Medulla oblongata (tissue), 1 donor: ENCODE measurements around the gene SERPINA6.
"Not testable (repeated sequence)": the region's sequence is repeated elsewhere in the genome, so short reads cannot be mapped to it uniquely, and the experiment has no call there.

ENCODE experiments used
- DNase-seq: peaks from one replicate; pipeline ENCODE4 v3.0.0-alpha.2; 2015; ENCODE audit errors: extremely low spot score

The SERPINA6 gene

GRCh38 chr14:94328196-94328595, 5.1 kb upstream of the SERPINA6 start:
- no peak for DNase-seq

- DNase-seq, result no peak
These were observed 1.5 kb downstream of the SERPINA6 start for GRCh38 chr14:94321421-94322271.

GRCh38 chr14:94320243-94320642, 2.9 kb downstream of the SERPINA6 start:
- DNase-seq, result no peak

- DNase-seq, result no peak
These were observed 5.9 kb downstream of the SERPINA6 start for GRCh38 chr14:94317259-94317658.

GRCh38 chr14:94316692-94317091, 6.4 kb downstream of the SERPINA6 start:
- DNase-seq, result no peak

GRCh38 chr14:94314890-94315289, 8.2 kb downstream of the SERPINA6 start:
- no peak for DNase-seq

- DNase-seq, result no peak
These were observed 9.0 kb downstream of the SERPINA6 start for GRCh38 chr14:94313991-94314655.

- no peak for DNase-seq
These were observed 10.5 kb downstream of the SERPINA6 start for GRCh38 chr14:94312481-94313246.

GRCh38 chr14:94310248-94310647, 12.9 kb downstream of the SERPINA6 start:
- DNase-seq, result no peak

GRCh38 chr14:94309721-94310120, 13.4 kb downstream of the SERPINA6 start:
- DNase-seq, result no peak

- DNase-seq, result no peak
These were observed 15.6 kb downstream of the SERPINA6 start for GRCh38 chr14:94307410-94307992.

GRCh38 chr14:94306047-94306978, 16.8 kb downstream of the SERPINA6 start:
- no peak for DNase-seq

GRCh38 chr14:94305620-94306019, 17.5 kb downstream of the SERPINA6 start:
- DNase-seq, result no peak

- no peak for DNase-seq
These were observed 18.9 kb downstream of the SERPINA6 start for GRCh38 chr14:94304243-94304642.

GRCh38 chr14:94303111-94303510, 20.0 kb downstream of the SERPINA6 start:
- no peak for DNase-seq

- DNase-seq, result no peak
These were observed 25.0 kb downstream of the SERPINA6 start for GRCh38 chr14:94298130-94298529.

- DNase-seq, result not testable (repeated sequence)
These were observed 27.0 kb downstream of the SERPINA6 start for GRCh38 chr14:94296181-94296545.

GRCh38 chr14:94295360-94296180, 27.6 kb downstream of the SERPINA6 start:
- DNase-seq, result no peak

GRCh38 chr14:94293578-94293924, 29.6 kb downstream of the SERPINA6 start:
- DNase-seq, result no peak

- no peak for DNase-seq
These were observed 30.1 kb downstream of the SERPINA6 start, which contains the start of gene SERPINA10 for GRCh38 chr14:94292872-94293577. SERPINA10 (minus strand) TSS chr14:94293268; CDS start chr14:94290593, 2,675 bp downstream.
